Renal cortical epithelial cell (primary cell): ENCODE measurements around the gene ZNF506. TPM values are rescaled to one million over a fixed set of nuclear protein-coding genes. Genes with fewer than 3 reads are reported as not detected.
"Not testable (repeated sequence)": the region's sequence is repeated elsewhere in the genome, so short reads cannot be mapped to it uniquely, and the experiment has no call there.

Source experiments
- DNase-seq: peaks from one replicate; pipeline ENCODE4 v3.0.0-alpha.2; 2011; ENCODE audit warnings: low read depth
- total RNA-seq: library from RNA; depleted of rRNA; stranded (reverse); fragments of >200 nt; gene quantifications from 2 replicates; pipeline ENCODE4 v1.2.3, GENCODE V29; 2014

Gene ZNF506
- total RNA-seq, 1 donor from 2014 or later, result 38.4 TPM

DNA sequence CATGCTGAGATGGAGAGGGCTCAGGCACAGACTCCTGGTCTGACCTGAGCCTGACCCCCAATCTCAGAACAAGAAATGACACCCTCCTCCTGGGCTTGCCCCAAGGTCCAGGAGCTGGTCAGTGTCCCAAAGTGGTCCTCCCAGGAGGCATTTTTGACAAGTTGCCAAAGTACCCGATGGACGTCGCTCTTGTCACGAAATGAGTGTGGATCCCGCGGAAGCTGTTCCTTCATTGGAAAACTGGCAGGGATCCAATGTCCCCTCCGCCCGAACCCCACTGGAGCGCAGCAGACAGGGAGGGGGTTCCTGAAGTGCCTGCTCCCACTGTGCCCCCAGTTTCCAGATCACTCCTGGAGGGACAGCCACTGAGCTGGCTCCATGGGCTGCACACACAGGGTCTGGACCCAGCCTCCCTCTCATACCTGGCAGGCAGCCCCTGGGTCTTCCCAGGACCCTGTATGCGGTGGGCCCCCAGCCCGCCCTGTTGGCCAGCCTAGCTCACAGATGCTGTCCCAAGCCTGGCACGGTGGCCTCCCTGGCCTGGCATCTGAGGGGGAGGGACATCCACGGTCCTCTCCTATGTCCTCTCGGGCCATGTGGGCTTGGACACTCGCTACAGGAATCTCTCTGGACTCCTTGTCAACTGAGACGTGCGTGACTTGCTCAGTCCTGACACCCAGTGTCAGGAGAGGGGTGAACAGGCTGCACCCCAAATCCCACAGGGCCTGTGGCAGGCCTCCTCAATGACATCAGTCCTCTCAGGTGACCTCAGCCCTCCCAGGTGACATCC lies 75.9 kb downstream of the ZNF506 start:
- no peak for DNase-seq

DNA sequence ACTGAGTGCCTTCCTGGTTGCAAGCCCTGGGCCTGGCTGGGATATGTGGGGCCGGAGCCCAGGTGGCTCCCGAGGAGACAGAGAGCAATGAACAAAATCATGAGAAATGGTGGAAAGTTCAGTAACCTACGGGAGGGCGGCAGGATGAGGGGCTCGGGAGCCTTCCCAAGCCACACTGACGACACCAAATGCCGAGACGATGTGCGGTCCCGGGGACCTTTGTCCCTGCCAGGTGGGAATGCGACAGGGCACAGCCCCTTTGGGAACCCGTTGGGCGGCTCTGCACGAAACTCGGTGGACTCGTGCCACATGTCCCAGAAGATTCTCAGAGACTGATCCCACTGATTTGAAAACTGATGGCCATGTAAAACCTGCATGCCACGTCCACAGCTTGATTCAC lies 76.9 kb downstream of the ZNF506 start:
- no peak for DNase-seq

DNA sequence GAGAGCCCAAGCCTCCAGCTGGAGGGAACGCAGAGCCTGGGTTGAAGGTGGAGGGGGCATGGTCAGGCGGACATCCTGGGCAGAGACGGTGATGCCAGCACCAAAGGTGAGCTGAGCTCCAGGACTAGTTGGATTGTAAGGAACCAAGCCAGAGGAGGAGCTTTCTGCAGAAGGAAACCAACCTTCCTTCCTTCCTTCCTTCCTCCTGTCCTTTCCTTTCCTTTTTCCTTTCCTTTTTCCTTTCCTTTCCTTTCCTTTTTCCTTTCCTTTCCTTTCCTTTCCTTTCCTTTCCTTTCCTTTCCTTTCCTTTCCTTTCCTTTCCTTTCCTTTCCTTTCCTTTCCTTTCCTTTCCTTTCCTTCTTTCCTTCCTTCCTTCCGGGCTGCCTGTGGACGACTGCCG lies 77.6 kb downstream of the ZNF506 start:
- DNase-seq, result not testable (repeated sequence)

DNA sequence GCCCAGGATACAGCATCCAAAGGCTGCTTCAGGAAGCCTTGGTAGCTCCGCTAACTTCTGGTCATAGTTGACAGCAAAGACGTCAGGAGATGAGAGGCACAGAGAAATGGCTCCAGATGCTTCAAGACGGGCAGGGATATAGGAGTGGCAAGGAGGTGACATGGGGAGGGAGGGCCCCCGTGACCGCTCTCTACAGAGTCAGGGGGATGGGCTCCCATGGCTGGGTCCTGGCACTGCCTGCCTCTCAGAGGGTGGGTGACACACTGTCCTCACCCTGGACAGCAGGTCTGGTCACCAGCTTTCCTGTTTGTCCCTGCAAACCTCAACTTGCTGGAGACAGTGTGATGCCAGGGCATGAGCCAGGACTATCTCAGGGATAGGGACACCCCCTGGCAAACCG lies 78.4 kb downstream of the ZNF506 start:
- DNase-seq, result no peak

DNA sequence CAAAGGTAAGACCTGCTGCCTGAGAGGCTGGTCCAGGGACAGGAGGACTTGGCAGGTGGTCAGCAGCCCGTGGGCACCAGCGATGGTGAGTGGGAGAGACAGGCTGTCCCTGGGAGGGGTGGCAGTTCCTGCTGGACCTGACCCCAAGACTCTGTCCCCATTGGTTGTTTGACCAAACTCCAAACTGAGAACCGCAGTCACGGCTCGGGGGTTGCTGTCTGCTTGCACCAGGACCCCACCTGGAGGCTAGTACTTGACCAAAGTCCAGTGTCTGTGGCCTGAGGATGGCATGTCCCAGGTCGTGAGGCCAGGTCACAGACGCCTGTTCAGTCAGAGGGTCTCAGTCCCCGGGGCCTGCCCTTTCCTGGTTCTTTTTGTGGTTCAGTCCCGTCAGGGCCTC lies 78.8 kb downstream of the ZNF506 start:
- no peak for DNase-seq

Other genes starting within 250 kb of the ZNF506 start
- gene PBX4, start 203.1 kb downstream of the ZNF506 start, total RNA-seq, result 1.7 and 2.6 TPM in 2 replicates
- gene LPAR2, start 193.5 kb downstream of the ZNF506 start, total RNA-seq, result 8.5 and 14.9 TPM in 2 replicates
- 15.8 and 18.7 TPM in 2 replicates for gene GMIP, start 178.1 kb downstream of the ZNF506 start, total RNA-seq
- 88.0 and 171 TPM in 2 replicates for gene ATP13A1, start 158.1 kb downstream of the ZNF506 start, total RNA-seq
- gene ZNF101, start 152.9 kb downstream of the ZNF506 start, total RNA-seq, result 10.8 and 20.1 TPM in 2 replicates
- 5.9 and 12.4 TPM in 2 replicates for gene ZNF14, start 88.6 kb downstream of the ZNF506 start, total RNA-seq
- gene ZNF253, start 44.1 kb upstream of the ZNF506 start, total RNA-seq, result 5.0 and 14.7 TPM in 2 replicates
- 10.0 and 14.9 TPM in 2 replicates for gene ZNF93, start 79.2 kb upstream of the ZNF506 start, total RNA-seq
- 0.69 and 4.4 TPM in 2 replicates for gene ZNF682, start 217.8 kb upstream of the ZNF506 start, total RNA-seq